ENCODE measurements around the gene ADGRD1. TPM values are rescaled to one million over a fixed set of nuclear protein-coding genes. Genes with fewer than 3 reads are reported as not detected.

Gene ADGRD1
- polyA plus RNA-seq, 1 experiment = 68.5 TPM

DNA sequence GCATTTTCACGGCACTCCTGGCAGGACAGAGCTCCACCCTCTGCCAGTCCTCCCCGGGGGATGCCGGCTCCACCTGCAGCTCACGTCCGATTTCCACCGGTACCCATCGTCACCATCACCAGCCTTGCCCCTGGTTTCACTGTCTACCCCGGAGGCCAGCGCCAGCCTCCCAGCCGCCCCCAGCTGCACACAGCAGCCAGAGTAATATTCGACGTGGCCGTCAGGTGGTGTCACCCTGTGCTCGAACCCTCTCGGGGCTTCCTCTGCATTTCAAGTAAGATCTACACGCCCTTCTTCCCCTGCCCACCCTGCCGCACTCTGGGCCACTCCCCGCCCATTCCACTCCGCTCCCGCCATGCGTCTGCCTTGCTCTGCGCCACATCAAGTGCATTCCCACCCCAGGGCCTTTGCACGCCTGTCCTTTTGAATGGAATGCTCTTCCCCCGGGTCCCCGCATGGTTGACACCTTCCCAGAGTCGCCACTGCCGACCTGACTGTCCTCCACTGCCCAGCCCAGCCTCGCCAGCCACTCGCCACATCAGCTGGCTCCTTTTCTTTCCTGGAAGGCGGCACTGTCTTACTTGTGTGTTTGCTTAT lies 80.3 kb downstream of the ADGRD1 start:
- peaks cover 1% of the 10 kb centered on the region; the same call in 1 of the 2 replicates for H3K36me3 ChIP-seq (ENCODE audit: control insufficient read depth, insufficient read depth, low read length)
- no peak for DNase-seq (ENCODE audit: low read depth)
- H3K27me3 ChIP-seq (ENCODE audit: control insufficient read depth, insufficient read depth, low read length) = no peaks in the 10 kb centered on the region
- TF ChIP-seq, protein P1, sequence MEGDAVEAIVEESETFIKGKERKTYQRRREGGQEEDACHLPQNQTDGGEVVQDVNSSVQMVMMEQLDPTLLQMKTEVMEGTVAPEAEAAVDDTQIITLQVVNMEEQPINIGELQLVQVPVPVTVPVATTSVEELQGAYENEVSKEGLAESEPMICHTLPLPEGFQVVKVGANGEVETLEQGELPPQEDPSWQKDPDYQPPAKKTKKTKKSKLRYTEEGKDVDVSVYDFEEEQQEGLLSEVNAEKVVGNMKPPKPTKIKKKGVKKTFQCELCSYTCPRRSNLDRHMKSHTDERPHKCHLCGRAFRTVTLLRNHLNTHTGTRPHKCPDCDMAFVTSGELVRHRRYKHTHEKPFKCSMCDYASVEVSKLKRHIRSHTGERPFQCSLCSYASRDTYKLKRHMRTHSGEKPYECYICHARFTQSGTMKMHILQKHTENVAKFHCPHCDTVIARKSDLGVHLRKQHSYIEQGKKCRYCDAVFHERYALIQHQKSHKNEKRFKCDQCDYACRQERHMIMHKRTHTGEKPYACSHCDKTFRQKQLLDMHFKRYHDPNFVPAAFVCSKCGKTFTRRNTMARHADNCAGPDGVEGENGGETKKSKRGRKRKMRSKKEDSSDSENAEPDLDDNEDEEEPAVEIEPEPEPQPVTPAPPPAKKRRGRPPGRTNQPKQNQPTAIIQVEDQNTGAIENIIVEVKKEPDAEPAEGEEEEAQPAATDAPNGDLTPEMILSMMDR (IDR thresholded peaks at IDR 0.05; ENCODE audit: insufficient read depth, low read depth, low read length) = no peak
- ChIA-PET POLR2A (no interaction called here), CTCF (no interaction called here)
- H3K4me3 ChIP-seq (ENCODE audit: low read depth, low read length) = no peak overlapping the region

GRCh38 chr12:131034631-131035244 lies 81.0 kb downstream of the ADGRD1 start:
- CTCF ChIA-PET = no interaction called here
- H3K36me3 ChIP-seq (ENCODE audit: control insufficient read depth, insufficient read depth, low read length) = peaks cover 1% of the 10 kb centered on the region; the same call in 1 of the 2 replicates
- no peak overlapping the region for H3K4me3 ChIP-seq (ENCODE audit: low read depth, low read length)
- POLR2A ChIA-PET = no interaction called here
- TF ChIP-seq, protein P1 (IDR thresholded peaks at IDR 0.05; ENCODE audit: insufficient read depth, low read depth, low read length) = no peak
- H3K27me3 ChIP-seq (ENCODE audit: control insufficient read depth, insufficient read depth, low read length) = no peaks in the 10 kb centered on the region
- DNase-seq (ENCODE audit: low read depth) = no peak

DNA sequence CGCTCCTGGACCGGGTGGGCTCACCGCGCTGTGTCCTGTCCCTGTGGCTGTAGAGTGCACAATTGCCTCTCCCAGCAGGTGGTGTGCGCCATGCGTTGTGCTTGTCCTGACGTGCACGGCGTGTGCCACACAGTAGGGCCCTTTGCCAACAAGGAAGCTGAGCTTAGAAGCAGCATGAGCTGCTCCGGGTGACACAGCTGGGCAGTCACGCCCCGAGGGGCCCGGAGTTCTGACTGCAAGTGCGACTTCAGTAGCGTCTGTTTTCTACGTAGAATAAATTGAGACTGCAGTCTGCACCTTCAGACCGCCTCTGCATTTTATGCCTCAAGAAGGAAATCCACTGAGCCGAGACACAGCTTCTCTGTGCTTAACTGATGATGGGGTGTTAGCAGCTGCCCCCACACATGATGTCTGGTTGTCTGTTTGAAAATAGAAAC lies 81.6 kb downstream of the ADGRD1 start:
- TF ChIP-seq, protein P1 (IDR thresholded peaks at IDR 0.05; ENCODE audit: insufficient read depth, low read depth, low read length) = no peak
- no peak for DNase-seq (ENCODE audit: low read depth)
- POLR2A ChIA-PET = no interaction called here

DNA sequence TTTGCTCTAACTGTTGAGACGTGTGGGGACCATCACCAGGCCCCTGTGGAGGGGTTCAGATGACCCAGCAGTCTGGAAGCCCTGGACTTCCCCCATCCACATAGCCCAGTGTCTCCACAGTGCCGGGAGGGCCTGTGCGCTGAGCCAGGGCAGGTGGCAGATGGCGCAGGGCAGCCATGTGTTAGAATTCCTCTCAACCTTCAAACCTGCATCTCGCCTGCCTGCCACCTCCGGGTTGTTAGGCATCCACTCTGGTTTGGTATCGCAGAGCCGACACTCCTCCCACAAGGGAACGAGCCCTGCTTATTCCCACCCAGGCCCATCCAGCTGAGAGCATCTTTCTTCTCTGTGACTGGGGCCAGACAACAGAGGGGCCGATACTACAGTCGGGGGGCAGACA lies 84.5 kb downstream of the ADGRD1 start:
- no peak for DNase-seq (ENCODE audit: low read depth)
- CTCF ChIA-PET = no interaction called here

More for the DNA sequence above, 81.6 kb downstream of the ADGRD1 start:
- H3K4me3 ChIP-seq (ENCODE audit: low read depth, low read length) = no peak overlapping the region
- peaks cover 1% of the 10 kb centered on the region; the same call in 1 of the 2 replicates for H3K36me3 ChIP-seq (ENCODE audit: control insufficient read depth, insufficient read depth, low read length)
- no peaks in the 10 kb centered on the region for H3K27me3 ChIP-seq (ENCODE audit: control insufficient read depth, insufficient read depth, low read length)
- CTCF ChIA-PET = no interaction called here

More for the DNA sequence above, 84.5 kb downstream of the ADGRD1 start:
- peaks cover 1% of the 10 kb centered on the region for H3K36me3 ChIP-seq (ENCODE audit: control insufficient read depth, insufficient read depth, low read length)
- TF ChIP-seq, protein P1 (IDR thresholded peaks at IDR 0.05; ENCODE audit: insufficient read depth, low read depth, low read length) = no peak
- no peaks in the 10 kb centered on the region for H3K27me3 ChIP-seq (ENCODE audit: control insufficient read depth, insufficient read depth, low read length)
- no peak overlapping the region for H3K4me3 ChIP-seq (ENCODE audit: low read depth, low read length)
- POLR2A ChIA-PET = no interaction called here
